SK-N-SH (cell line): ENCODE measurements around the gene FBXO30.

ENCODE experiments used
- EP300 ChIP-seq, 2 experiments: IDR thresholded peaks; 2 replicates each; pipeline versions ENCODE4 v1.4.0 to v1.6.1; 2012; ENCODE audit warnings: borderline replicate concordance in 1 of 2, low read depth in 1 of 2, low read length in 1 of 2
- EZH2phosphoT487 ChIP-seq: fragments of 200-600 bp; sonication (generic); IDR thresholded peaks from 2 replicates; pipeline ENCODE4 v1.6.1; 2017; ENCODE audit warnings: low read depth, mixed run types, mild to moderate bottlenecking, antibody characterized with exemption, moderate library complexity, borderline replicate concordance
- FOXJ3 ChIP-seq: sonication (generic); formaldehyde crosslinking; IDR thresholded peaks from 2 replicates; pipeline ENCODE4 v1.5.1; 2020; ENCODE audit warnings: mild to moderate bottlenecking, missing genetic modification reagents
- JUND ChIP-seq: IDR thresholded peaks from 2 replicates; pipeline ENCODE4 v1.4.0; 2012
- MAX ChIP-seq: IDR thresholded peaks from 2 replicates; pipeline ENCODE4 v1.4.0; 2012; ENCODE audit warnings: low read depth
- MXI1 ChIP-seq: IDR thresholded peaks from 2 replicates; pipeline ENCODE4 v1.6.1; 2012; ENCODE audit warnings: mild to moderate bottlenecking, low read depth, low read length, improper control_type of control experiment
- POLR2AphosphoS5 ChIP-seq: IDR thresholded peaks from 2 replicates; pipeline ENCODE4 v1.6.1; 2012; ENCODE audit warnings: low read depth, low read length
- REST ChIP-seq: IDR thresholded peaks from 2 replicates; pipeline ENCODE4 v1.6.1; 2012; ENCODE audit warnings: mild to moderate bottlenecking, low read depth, low read length, moderate library complexity
- RFX5 ChIP-seq: IDR thresholded peaks from 2 replicates; pipeline ENCODE4 v1.6.1; 2012; ENCODE audit warnings: mild to moderate bottlenecking, improper control_type of control experiment, low read length
- RXRA ChIP-seq: IDR thresholded peaks from 2 replicates; pipeline ENCODE4 v1.4.0; 2012; ENCODE audit warnings: low read depth, mild to moderate bottlenecking, borderline replicate concordance
- YY1 ChIP-seq: IDR thresholded peaks from 2 replicates; pipeline ENCODE4 v1.4.0; 2012; ENCODE audit warnings: low read depth, mild to moderate bottlenecking
- TF ChIP-seq, protein P1 (sequence below): fragments of 200-600 bp; sonication (generic); IDR thresholded peaks from 2 replicates; pipeline ENCODE4 v1.6.1; 2017; ENCODE audit warnings: antibody characterized with exemption, mild to moderate bottlenecking, moderate library complexity
- TF ChIP-seq, protein P2 (sequence below): IDR thresholded peaks from 2 replicates; pipeline ENCODE4; 2012

GRCh38 chr6:145787688-145788087 is 26.9 kb downstream of the FBXO30 start:
- TF ChIP-seq, protein P1, sequence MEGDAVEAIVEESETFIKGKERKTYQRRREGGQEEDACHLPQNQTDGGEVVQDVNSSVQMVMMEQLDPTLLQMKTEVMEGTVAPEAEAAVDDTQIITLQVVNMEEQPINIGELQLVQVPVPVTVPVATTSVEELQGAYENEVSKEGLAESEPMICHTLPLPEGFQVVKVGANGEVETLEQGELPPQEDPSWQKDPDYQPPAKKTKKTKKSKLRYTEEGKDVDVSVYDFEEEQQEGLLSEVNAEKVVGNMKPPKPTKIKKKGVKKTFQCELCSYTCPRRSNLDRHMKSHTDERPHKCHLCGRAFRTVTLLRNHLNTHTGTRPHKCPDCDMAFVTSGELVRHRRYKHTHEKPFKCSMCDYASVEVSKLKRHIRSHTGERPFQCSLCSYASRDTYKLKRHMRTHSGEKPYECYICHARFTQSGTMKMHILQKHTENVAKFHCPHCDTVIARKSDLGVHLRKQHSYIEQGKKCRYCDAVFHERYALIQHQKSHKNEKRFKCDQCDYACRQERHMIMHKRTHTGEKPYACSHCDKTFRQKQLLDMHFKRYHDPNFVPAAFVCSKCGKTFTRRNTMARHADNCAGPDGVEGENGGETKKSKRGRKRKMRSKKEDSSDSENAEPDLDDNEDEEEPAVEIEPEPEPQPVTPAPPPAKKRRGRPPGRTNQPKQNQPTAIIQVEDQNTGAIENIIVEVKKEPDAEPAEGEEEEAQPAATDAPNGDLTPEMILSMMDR = no peak
- TF ChIP-seq FOXJ3 (CRISPR knock-in tag) (no peak), JUND (no peak), POLR2AphosphoS5 (no peak), EZH2phosphoT487 (no peak), EP300 (IDR thresholded peaks at IDR 0.05; ENCODE audit: borderline replicate concordance in 1 of 2, low read depth in 1 of 2, low read length in 1 of 2) (no peak), RFX5 (no peak), REST (no peak), MXI1 (no peak), YY1 (no peak), RXRA (no peak), MAX (no peak)
- TF ChIP-seq, protein P2, sequence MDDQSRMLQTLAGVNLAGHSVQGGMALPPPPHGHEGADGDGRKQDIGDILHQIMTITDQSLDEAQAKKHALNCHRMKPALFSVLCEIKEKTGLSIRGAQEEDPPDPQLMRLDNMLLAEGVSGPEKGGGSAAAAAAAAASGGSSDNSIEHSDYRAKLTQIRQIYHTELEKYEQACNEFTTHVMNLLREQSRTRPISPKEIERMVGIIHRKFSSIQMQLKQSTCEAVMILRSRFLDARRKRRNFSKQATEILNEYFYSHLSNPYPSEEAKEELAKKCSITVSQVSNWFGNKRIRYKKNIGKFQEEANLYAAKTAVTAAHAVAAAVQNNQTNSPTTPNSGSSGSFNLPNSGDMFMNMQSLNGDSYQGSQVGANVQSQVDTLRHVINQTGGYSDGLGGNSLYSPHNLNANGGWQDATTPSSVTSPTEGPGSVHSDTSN = no peak
